Measurements from ENCODE around the gene VARS1. TPM values are rescaled to one million over a fixed set of nuclear protein-coding genes. Genes with fewer than 3 reads are reported as not detected.

The VARS1 gene
- 109 and 115 TPM in 2 replicates for total RNA-seq

DNA sequence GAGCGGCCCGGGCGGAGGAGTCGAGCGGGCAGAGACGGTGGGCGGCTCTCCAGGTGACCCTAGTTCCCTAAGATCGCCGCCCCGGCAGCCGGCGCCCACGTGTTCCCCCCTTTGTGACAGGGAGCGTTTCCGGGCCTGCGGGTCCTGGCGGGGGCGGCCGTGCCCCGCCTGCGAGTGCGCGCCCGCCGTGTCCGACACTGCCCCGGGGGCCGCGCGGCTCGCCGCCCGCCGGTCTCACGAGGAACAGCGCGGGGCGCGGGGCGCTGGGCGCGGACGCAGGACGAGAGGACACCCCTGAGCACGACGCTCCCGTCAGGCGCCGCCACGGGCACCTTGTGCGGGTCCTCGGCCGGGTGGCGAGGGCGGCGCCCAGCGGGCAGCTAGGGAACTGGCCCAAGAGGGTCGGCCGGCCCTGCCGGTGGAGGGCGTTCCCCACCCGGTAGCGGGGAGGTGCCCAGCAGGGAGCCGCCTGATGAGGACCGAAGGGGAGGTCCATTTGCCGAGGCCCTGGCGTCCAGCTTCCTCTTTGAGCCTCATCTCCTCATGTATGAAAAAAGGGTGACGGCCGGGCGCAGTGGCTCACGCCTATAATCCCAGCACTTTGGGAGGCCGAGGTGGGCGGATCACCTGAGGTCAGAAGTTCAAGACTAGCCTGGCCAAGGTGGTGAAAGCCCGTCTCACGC, at the start of gene VARS1:
VARS1 (minus strand) TSS at position 137 of the 683 bp plus-strand sequence. CDS start 535 bp downstream, outside the sequence.

DNA sequence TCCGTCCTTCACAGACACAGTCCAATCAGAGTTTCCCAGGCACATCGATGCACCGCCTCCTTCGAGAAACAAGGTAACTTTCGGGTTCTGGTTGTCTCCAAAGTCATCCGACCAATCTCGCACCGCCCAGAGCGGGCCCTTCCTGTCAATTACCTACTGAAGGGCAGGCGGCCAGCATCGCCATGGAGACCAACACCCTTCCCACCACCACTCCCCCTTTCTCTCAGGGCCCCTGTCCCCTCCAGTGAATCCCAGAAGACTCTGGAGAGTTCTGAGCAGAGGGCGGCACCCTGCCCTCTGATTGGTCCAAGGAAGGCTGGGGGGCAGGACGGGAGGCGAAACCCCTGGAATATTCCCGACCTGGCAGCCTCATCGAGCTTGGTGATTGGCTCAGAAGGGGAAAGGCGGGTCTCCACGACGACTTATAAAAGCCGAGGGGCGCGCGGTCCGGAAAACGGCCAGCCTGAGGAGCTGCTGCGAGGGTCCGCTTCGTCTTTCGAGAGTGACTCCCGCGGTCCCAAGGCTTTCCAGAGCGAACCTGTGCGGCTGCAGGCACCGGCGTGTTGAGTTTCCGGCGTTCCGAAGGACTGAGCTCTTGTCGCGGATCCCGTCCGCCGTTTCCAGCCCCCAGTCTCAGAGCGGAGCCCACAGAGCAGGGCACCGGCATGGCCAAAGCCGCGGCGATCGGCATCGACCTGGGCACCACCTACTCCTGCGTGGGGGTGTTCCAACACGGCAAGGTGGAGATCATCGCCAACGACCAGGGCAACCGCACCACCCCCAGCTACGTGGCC, 31.9 kb upstream of the VARS1 start, which contains the start of gene HSPA1B:
HSPA1B (plus strand) TSS at position 453 of the 794 bp plus-strand sequence; CDS start at position 666, 213 bp downstream.

DNA sequence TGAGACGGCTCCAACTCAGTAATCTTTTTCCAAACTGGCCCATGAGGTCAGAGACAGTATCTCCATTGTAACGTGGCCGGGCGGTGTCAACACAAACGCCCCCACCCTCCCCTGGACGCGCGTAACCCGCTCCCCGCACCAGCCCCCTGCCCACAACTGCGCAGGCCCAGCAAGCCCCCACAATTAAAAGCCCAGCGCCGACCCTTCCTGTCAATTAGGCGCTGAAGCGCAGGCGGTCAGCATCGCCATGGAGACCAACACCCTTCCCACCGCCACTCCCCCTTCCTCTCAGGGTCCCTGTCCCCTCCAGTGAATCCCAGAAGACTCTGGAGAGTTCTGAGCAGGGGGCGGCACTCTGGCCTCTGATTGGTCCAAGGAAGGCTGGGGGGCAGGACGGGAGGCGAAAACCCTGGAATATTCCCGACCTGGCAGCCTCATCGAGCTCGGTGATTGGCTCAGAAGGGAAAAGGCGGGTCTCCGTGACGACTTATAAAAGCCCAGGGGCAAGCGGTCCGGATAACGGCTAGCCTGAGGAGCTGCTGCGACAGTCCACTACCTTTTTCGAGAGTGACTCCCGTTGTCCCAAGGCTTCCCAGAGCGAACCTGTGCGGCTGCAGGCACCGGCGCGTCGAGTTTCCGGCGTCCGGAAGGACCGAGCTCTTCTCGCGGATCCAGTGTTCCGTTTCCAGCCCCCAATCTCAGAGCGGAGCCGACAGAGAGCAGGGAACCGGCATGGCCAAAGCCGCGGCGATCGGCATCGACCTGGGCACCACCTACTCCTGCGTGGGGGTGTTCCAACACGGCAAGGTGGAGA, 19.7 kb upstream of the VARS1 start, which contains the start of the genes HSPA1A and HSPA1L:
HSPA1A (plus strand) TSS at position 519 of the 814 bp plus-strand sequence; CDS start at position 733, 214 bp downstream.
HSPA1L (minus strand) TSS at position 259 of the 814 bp plus-strand sequence. CDS start 3,311 bp downstream, outside the sequence.

DNA sequence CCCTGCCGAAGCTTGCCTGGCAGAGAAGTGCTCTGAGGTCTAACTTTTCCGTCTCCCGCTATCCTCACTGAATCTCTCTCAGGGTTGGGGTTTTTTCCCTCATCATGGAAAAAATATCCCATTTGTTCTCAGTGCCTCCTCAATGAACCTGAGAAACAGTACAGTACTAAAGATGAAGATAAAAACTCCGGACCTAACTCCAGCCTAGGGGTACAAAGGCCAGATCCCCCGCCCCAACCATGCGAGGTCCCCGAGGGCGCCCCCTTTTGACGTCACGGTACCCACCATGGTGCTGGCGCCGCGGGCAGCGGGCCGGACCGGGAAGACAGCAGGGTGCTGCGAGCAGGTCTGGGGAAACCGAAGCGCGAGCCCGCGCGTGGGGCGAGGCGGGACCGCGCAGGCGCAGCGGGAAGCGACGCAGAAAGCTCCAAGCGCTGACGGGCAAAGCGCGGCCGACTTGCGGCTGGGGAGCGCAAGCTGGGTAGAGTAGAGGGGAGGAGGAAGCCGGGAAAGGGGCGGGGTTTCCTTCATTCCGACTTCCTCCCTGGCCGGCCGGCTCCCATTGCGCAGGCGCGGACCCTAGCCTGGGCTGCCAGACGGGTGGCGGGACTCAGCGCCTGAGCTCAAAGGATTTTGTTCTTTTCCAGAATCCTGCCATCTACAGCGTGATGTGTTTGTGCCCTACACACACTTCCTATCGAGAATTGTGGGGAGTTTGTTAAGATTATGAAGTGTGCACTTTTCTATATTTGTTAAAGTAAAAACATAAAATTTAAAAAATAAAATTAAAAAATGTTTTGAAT, 11.1 kb upstream of the VARS1 start, which contains the start of gene LSM2:
LSM2 (minus strand) TSS at position 497 of the 803 bp plus-strand sequence; CDS start at position 288, 209 bp downstream.

DNA sequence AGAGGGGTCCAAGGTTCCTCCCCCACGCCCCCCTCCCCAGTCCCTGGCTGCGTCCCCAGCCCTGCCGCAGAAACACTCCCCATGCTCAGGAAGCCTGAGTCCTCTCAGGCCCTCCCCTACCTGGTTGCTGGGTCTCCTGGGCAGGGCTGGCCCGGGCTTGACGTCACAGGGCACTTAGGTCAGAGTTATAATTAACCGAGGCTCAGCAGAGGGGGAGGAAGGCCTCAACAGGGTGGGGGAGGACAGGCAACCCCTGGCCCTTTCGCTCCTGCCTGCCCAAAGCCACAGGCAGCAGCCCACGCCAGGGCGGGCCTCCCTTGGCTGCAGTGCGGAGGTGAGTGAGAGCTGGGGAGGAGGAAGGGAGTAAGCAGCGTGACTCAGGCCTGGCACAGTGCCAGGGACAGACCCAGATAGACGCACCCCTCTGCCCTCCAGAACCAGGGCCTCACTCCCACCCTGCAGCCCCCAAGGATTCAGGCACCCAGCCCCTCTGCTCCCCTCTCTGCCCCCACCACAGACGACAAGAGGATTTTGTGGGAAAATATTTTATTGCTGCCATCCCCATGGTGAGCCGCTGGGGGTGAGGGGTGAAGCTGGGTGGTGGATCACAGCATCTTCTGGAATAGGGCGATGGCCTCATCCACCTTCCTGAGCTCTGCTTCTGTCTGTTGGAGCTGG, 18.4 kb downstream of the VARS1 start, which contains the start of gene VWA7:
VWA7 (minus strand) TSS at position 340 of the 678 bp plus-strand sequence. CDS start 549 bp downstream, outside the sequence.

GRCh38 chr6:31762356-31762755, 33.2 kb downstream of the VARS1 start, which contains the start of gene SAPCD1:
Gene SAPCD1, plus strand, starts transcription at chr6:31762656. Its CDS starts 399 bp downstream, at chr6:31763055.

Other genes starting within 250 kb of the VARS1 start
- 0.19 and 0.28 TPM in 2 replicates for gene ATP6V1G2, start 249.1 kb downstream of the VARS1 start, total RNA-seq
- gene NFKBIL1, start 248.1 kb downstream of the VARS1 start, total RNA-seq: 16.3 and 17.6 TPM in 2 replicates
- not detected in 2 replicates for gene LTA, start 223.5 kb downstream of the VARS1 start, total RNA-seq
- 0.23 and 0.28 TPM in 2 replicates for gene TNF, start 220.2 kb downstream of the VARS1 start, total RNA-seq
- 0.85 and 1.5 TPM in 2 replicates for gene LTB, start 213.3 kb downstream of the VARS1 start, total RNA-seq
- not detected in 2 replicates for gene LST1, start 209.5 kb downstream of the VARS1 start, total RNA-seq
- gene NCR3, start 202.7 kb downstream of the VARS1 start, total RNA-seq: not detected in 2 replicates
- not detected in 2 replicates for gene AIF1, start 180.5 kb downstream of the VARS1 start, total RNA-seq
- gene PRRC2A, start 175.0 kb downstream of the VARS1 start, total RNA-seq: 63.4 and 119 TPM in 2 replicates
- 200 and 272 TPM in 2 replicates for gene BAG6, start 143.1 kb downstream of the VARS1 start, total RNA-seq
- 2.3 and 3.9 TPM in 2 replicates for gene APOM, start 139.9 kb downstream of the VARS1 start, total RNA-seq
- gene C6orf47, start 135.0 kb downstream of the VARS1 start, total RNA-seq: 17.0 and 18.1 TPM in 2 replicates
- gene GPANK1, start 130.8 kb downstream of the VARS1 start, total RNA-seq: 14.5 and 14.7 TPM in 2 replicates
- 236 and 271 TPM in 2 replicates for gene CSNK2B, start 129.7 kb downstream of the VARS1 start, total RNA-seq
- gene LY6G5B, start 125.8 kb downstream of the VARS1 start, total RNA-seq: 0.60 and 2.1 TPM in 2 replicates
- 0.42 and 0.79 TPM in 2 replicates for gene LY6G5C, start 114.7 kb downstream of the VARS1 start, total RNA-seq
- 26.8 and 31.6 TPM in 2 replicates for gene ABHD16A, start 92.4 kb downstream of the VARS1 start, total RNA-seq
- not detected in 2 replicates for gene LY6G6F, start 88.9 kb downstream of the VARS1 start, total RNA-seq
- not detected in 2 replicates for gene LY6G6D, start 80.4 kb downstream of the VARS1 start, total RNA-seq
- 1.5 and 3.7 TPM in 2 replicates for gene LY6G6C, start 74.0 kb downstream of the VARS1 start, total RNA-seq
- gene MPIG6B, start 72.4 kb downstream of the VARS1 start, total RNA-seq: 0.49 TPM in 1 of 2 replicates, not detected in the other
- gene DDAH2, start 66.5 kb downstream of the VARS1 start, total RNA-seq: 28.1 and 43.2 TPM in 2 replicates
- 445 and 657 TPM in 2 replicates for gene CLIC1, start 59.2 kb downstream of the VARS1 start, total RNA-seq
- gene MSH5, start 55.7 kb downstream of the VARS1 start, total RNA-seq: 10.5 and 12.6 TPM in 2 replicates
- gene SAPCD1, start 33.1 kb downstream of the VARS1 start, total RNA-seq: 0.63 and 2.0 TPM in 2 replicates
- gene VWA7, start 18.4 kb downstream of the VARS1 start, total RNA-seq: 1.6 and 2.8 TPM in 2 replicates
- gene LSM2, start 11.2 kb upstream of the VARS1 start, total RNA-seq: 73.8 and 83.4 TPM in 2 replicates
- gene HSPA1L, start 19.5 kb upstream of the VARS1 start, total RNA-seq: 0.14 and 0.21 TPM in 2 replicates
- gene HSPA1A, start 19.8 kb upstream of the VARS1 start, total RNA-seq: 85.4 and 93.2 TPM in 2 replicates
- gene HSPA1B, start 32.0 kb upstream of the VARS1 start, total RNA-seq: 172 and 180 TPM in 2 replicates
- 34.1 and 39.3 TPM in 2 replicates for gene NEU1, start 67.1 kb upstream of the VARS1 start, total RNA-seq
- gene SLC44A4, start 83.2 kb upstream of the VARS1 start, total RNA-seq: 4.2 and 7.5 TPM in 2 replicates
- gene EHMT2, start 101.9 kb upstream of the VARS1 start, total RNA-seq: 29.7 and 35.3 TPM in 2 replicates
- 0.46 and 0.99 TPM in 2 replicates for gene ZBTB12, start 106.3 kb upstream of the VARS1 start, total RNA-seq
- 0.21 TPM in 1 of 2 replicates, not detected in the other for gene C2, start 132.0 kb upstream of the VARS1 start, total RNA-seq
- gene CFB, start 150.3 kb upstream of the VARS1 start, total RNA-seq: 3.1 and 3.9 TPM in 2 replicates
- 77.9 and 106 TPM in 2 replicates for gene NELFE, start 163.2 kb upstream of the VARS1 start, total RNA-seq
- gene SKIC2, start 163.4 kb upstream of the VARS1 start, total RNA-seq: 42.3 and 66.5 TPM in 2 replicates
- 16.1 and 17.8 TPM in 2 replicates for gene DXO, start 176.4 kb upstream of the VARS1 start, total RNA-seq
- gene C4A, start 186.3 kb upstream of the VARS1 start, total RNA-seq: 0.05 and 1.1 TPM in 2 replicates
- gene C4B, start 219.0 kb upstream of the VARS1 start, total RNA-seq: 0.09 and 1.1 TPM in 2 replicates
- gene CYP21A2, start 242.7 kb upstream of the VARS1 start, total RNA-seq: 0.28 TPM in 1 of 2 replicates, not detected in the other